Measurements from ENCODE around the gene MGA. TPM values are rescaled to one million over a fixed set of nuclear protein-coding genes. Genes with fewer than 3 reads are reported as not detected.

The MGA gene
- total RNA-seq, 1 donor from 2014 or later = 38.3 TPM

GRCh38 chr15:41627203-41627602, 33.0 kb upstream of the MGA start:
- Mint-ChIP-seq H3K36me3 (ENCODE audit: low read depth) (no peaks in the 10 kb centered on the region), H3K27ac (ENCODE audit: unreplicated experiment) (no peak overlapping the region), H3K9me3 (ENCODE audit: low read depth) (no peaks in the 10 kb centered on the region), H3K27me3 (ENCODE audit: low read depth) (no peaks in the 10 kb centered on the region), H3K4me3 (ENCODE audit: unreplicated experiment) (no peak overlapping the region), H3K4me1 (ENCODE audit: low read depth) (peaks cover 10% of the 10 kb centered on the region)
- DNase-seq (ENCODE audit: low spot score) = no peak
- no peak for TF ChIP-seq CTCF (IDR thresholded peaks at IDR 0.05)

DNA sequence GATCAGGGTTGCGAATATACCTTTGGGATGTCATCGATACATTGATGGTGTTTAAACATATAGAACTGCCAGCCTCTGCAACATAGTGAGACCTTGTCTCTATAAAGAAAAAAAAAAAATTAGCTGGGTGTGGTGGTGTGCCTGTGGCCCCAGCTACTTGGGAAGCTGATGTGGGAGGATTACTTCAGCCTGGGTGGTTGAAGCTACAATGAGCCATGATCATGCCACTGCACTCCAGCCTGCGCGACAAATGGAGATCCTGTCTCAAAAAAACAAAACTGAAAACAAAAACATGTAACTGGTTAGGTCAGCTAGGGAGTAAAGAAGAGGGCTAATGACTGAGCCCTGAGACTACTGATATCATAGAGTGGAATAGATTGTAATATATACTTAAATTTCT, 30.7 kb upstream of the MGA start:
- Mint-ChIP-seq H3K27ac (ENCODE audit: unreplicated experiment) (no peak overlapping the region), H3K36me3 (ENCODE audit: low read depth) (no peaks in the 10 kb centered on the region), H3K9me3 (ENCODE audit: low read depth) (no peaks in the 10 kb centered on the region), H3K4me3 (ENCODE audit: unreplicated experiment) (no peak overlapping the region), H3K4me1 (ENCODE audit: low read depth) (peaks cover 8% of the 10 kb centered on the region), H3K27me3 (ENCODE audit: low read depth) (no peaks in the 10 kb centered on the region)
- DNase-seq (ENCODE audit: low spot score) = no peak
- no peak for TF ChIP-seq CTCF (IDR thresholded peaks at IDR 0.05)

GRCh38 chr15:41629883-41630282, 30.3 kb upstream of the MGA start:
- DNase-seq (ENCODE audit: low spot score) = no peak
- Mint-ChIP-seq H3K9me3 (ENCODE audit: low read depth) (no peaks in the 10 kb centered on the region), H3K27ac (ENCODE audit: unreplicated experiment) (no peak overlapping the region), H3K27me3 (ENCODE audit: low read depth) (no peaks in the 10 kb centered on the region), H3K36me3 (ENCODE audit: low read depth) (no peaks in the 10 kb centered on the region), H3K4me3 (ENCODE audit: unreplicated experiment) (no peak overlapping the region), H3K4me1 (ENCODE audit: low read depth) (peaks cover 8% of the 10 kb centered on the region)
- TF ChIP-seq CTCF (IDR thresholded peaks at IDR 0.05) = no peak

GRCh38 chr15:41630616-41631217, 29.5 kb upstream of the MGA start:
- no peak for DNase-seq (ENCODE audit: low spot score)
- H3K36me3 Mint-ChIP-seq (ENCODE audit: low read depth) = no peaks in the 10 kb centered on the region
- no peaks in the 10 kb centered on the region for H3K9me3 Mint-ChIP-seq (ENCODE audit: low read depth)
- no peak overlapping the region for H3K4me3 Mint-ChIP-seq (ENCODE audit: unreplicated experiment)
- peaks cover 8% of the 10 kb centered on the region for H3K4me1 Mint-ChIP-seq (ENCODE audit: low read depth)
- no peaks in the 10 kb centered on the region for H3K27me3 Mint-ChIP-seq (ENCODE audit: low read depth)
- TF ChIP-seq CTCF (IDR thresholded peaks at IDR 0.05) = no peak
- no peak overlapping the region for H3K27ac Mint-ChIP-seq (ENCODE audit: unreplicated experiment)

DNA sequence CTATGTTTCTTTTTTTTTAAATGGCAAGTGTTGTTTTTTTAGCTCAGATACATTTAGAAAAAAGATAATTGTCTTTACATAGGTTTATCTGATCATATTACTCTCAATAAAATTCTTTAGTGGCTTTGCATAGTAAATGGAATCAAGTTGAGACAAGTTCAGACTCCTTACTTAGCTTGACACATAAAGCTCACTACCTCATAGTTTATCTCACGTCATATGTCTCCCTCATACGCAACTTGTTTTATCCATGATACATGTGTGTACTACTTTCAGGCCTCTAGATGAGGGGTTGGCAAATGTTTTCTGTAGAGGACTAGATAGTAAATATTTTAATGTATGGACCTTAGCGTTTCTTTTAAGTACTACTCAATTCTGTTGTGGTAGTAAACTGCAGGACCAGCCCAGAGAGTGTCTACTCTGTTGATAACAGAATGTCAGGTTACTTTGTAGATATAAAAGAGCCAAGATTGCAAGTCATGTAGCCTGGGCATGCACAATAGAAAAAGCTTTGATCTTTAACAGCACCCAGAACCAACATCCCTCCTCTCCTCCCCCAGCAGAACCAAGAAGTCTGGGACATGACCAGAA, 28.2 kb upstream of the MGA start:
- H3K27ac Mint-ChIP-seq (ENCODE audit: unreplicated experiment) = no peak overlapping the region
- peaks cover 8% of the 10 kb centered on the region for H3K4me1 Mint-ChIP-seq (ENCODE audit: low read depth)
- no peak overlapping the region for H3K4me3 Mint-ChIP-seq (ENCODE audit: unreplicated experiment)
- no peaks in the 10 kb centered on the region for H3K36me3 Mint-ChIP-seq (ENCODE audit: low read depth)
- DNase-seq (ENCODE audit: low spot score) = no peak
- H3K27me3 Mint-ChIP-seq (ENCODE audit: low read depth) = no peaks in the 10 kb centered on the region
- H3K9me3 Mint-ChIP-seq (ENCODE audit: low read depth) = no peaks in the 10 kb centered on the region
- TF ChIP-seq CTCF (IDR thresholded peaks at IDR 0.05) = no peak

All from chondrocyte (in vitro differentiated cells).